T-helper 9 cell (primary cell): ENCODE measurements around the gene WDR73.
"Not testable (repeated sequence)": the region's sequence is repeated elsewhere in the genome, so short reads cannot be mapped to it uniquely, and the experiment has no call there.

Source experiments
- DNase-seq: peaks from one replicate; pipeline ENCODE4 v3.0.0-alpha.2; 2020

WDR73 gene

GRCh38 chr15:84657748-84658079 lies 3.6 kb upstream of the WDR73 start:
- DNase-seq, result no peak

GRCh38 chr15:84656972-84657371 lies 2.9 kb upstream of the WDR73 start:
- no peak for DNase-seq

- DNase-seq, result peak; percentile 62
Measured at GRCh38 chr15:84654689-84655453, 788 bp upstream of the WDR73 start.

- no peak for DNase-seq
Measured at GRCh38 chr15:84653584-84653909, 536 bp downstream of the WDR73 start.

GRCh38 chr15:84649706-84650105 lies 4.4 kb downstream of the WDR73 start:
- no peak for DNase-seq

GRCh38 chr15:84648539-84648938 lies 5.5 kb downstream of the WDR73 start:
- no peak for DNase-seq

GRCh38 chr15:84647726-84648125 lies 6.4 kb downstream of the WDR73 start:
- no peak for DNase-seq

GRCh38 chr15:84645997-84646396 lies 8.1 kb downstream of the WDR73 start:
- DNase-seq, result no peak

GRCh38 chr15:84645496-84645895 lies 8.6 kb downstream of the WDR73 start:
- no peak for DNase-seq

- DNase-seq, result no peak
Measured at GRCh38 chr15:84643838-84644237, 10.2 kb downstream of the WDR73 start.

- not testable (repeated sequence) for DNase-seq
Measured at GRCh38 chr15:84642640-84643039, 11.4 kb downstream of the WDR73 start.

GRCh38 chr15:84641871-84642270 lies 12.2 kb downstream of the WDR73 start:
- DNase-seq, result not testable (repeated sequence)

GRCh38 chr15:84638103-84638502 lies 16.0 kb downstream of the WDR73 start:
- DNase-seq, result no peak

- no peak for DNase-seq
Measured at GRCh38 chr15:84634228-84634837, 19.8 kb downstream of the WDR73 start.

GRCh38 chr15:84633311-84634227 lies 20.5 kb downstream of the WDR73 start:
- DNase-seq, result peak; percentile 46

- no peak for DNase-seq
Measured at GRCh38 chr15:84631706-84632272, 22.3 kb downstream of the WDR73 start.

- DNase-seq, result no peak
Measured at GRCh38 chr15:84629033-84629432, 25.1 kb downstream of the WDR73 start.

- no peak for DNase-seq
Measured at GRCh38 chr15:84625123-84625522, 29.0 kb downstream of the WDR73 start.

- no peak for DNase-seq
Measured at GRCh38 chr15:84624359-84624758, 29.7 kb downstream of the WDR73 start.

GRCh38 chr15:84621358-84621979 lies 32.6 kb downstream of the WDR73 start:
- DNase-seq, result no peak

GRCh38 chr15:84620626-84621025 lies 33.5 kb downstream of the WDR73 start:
- DNase-seq, result no peak

- DNase-seq, result no peak
Measured at GRCh38 chr15:84616235-84616634, 37.8 kb downstream of the WDR73 start.

GRCh38 chr15:84611631-84612030 lies 42.5 kb downstream of the WDR73 start:
- DNase-seq, result no peak
